SK-N-MC (cell line): ENCODE results near the gene ASIC2.

ENCODE experiments used
- FOXP2 ChIP-seq: optimal IDR thresholded peaks from 2 replicates; pipeline ENCODE3; 2011; ENCODE audit warnings: mild to moderate bottlenecking, moderate library complexity; ENCODE audit not compliant: insufficient read depth; ENCODE audit errors: extremely low read length, control extremely low read depth
- POLR2AphosphoS5 ChIP-seq: IDR thresholded peaks from 2 replicates; pipeline ENCODE4 v1.6.1; 2012; ENCODE audit warnings: mild to moderate bottlenecking, low read depth, low read length, borderline replicate concordance

DNA sequence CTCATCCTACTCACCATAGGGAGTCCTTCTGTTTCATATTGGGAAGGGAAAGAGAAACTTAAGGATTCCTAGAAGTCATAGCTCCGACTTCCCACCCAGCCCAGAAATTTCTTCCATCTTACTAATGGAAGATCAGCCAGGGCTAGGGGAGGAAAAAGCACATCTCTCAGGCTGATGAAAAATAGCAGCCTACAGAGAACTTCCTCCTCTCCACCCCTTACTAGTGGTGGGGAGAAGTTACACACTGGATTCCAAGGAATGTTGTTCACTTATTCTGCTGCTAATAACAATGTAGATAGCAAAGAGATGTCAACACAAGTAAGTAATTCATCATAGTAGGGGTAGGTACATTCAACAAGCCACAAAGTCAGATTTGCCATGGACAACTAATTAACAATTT, 207.1 kb downstream of the ASIC2 start:
- TF ChIP-seq POLR2AphosphoS5 (no peak), FOXP2 (no peak)
